Activated CD8-positive, alpha-beta memory T cell treated with anti-CD3 and anti-CD28 coated beads, Interleukin-2, amount 10 ng/mL, durations not matched to agents 7 days and 5 days (primary cell): ENCODE measurements around the gene C12orf75. TPM values are rescaled to one million over a fixed set of nuclear protein-coding genes. Genes with fewer than 3 reads are reported as not detected.

Source experiments
- ATAC-seq: fragments of 150-1000 bp; cut with Tn5 transposase; one replicate; pipeline ENCODE4 v1.10.0; 2021; ENCODE audit warnings: moderate library complexity
- CTCF ChIA-PET: fragments of 350-600 bp; sonication (Branson Sonifier 250); formaldehyde crosslinking; loops from one replicate; lab custom pipeline; 2021; ENCODE audit warnings: antibody characterized with exemption; lab: Charles Lee
- DNase-seq: peaks from one replicate; pipeline ENCODE4 v3.0.0-alpha.2; 2020
- H3K27ac Mint-ChIP-seq: one replicate; pipeline ENCODE4 v1.8.0; 2021; ENCODE audit warnings: mild to moderate bottlenecking, mixed read lengths
- H3K27me3 Mint-ChIP-seq: one replicate; pipeline ENCODE4 v1.8.0; 2021; ENCODE audit warnings: mixed read lengths
- H3K36me3 Mint-ChIP-seq: one replicate; pipeline ENCODE4 v1.8.0; 2021; ENCODE audit warnings: mild to moderate bottlenecking, mixed read lengths
- H3K4me1 Mint-ChIP-seq: one replicate; pipeline ENCODE4 v1.8.0; 2021; ENCODE audit warnings: mixed read lengths
- H3K4me3 Mint-ChIP-seq: one replicate; pipeline ENCODE4 v1.8.0; 2021; ENCODE audit warnings: mild to moderate bottlenecking, moderate library complexity, mixed read lengths
- H3K9me3 Mint-ChIP-seq: one replicate; pipeline ENCODE4 v1.8.0; 2022; ENCODE audit warnings: low read depth, mixed read lengths
- total RNA-seq, 2 experiments: library from RNA; stranded (reverse); gene quantifications; one replicate each; pipeline ENCODE4 v1.2.3, GENCODE V29; 2021

C12orf75 gene
- total RNA-seq, 2 experiments from 2014 or later, result 277 to 318 TPM

DNA sequence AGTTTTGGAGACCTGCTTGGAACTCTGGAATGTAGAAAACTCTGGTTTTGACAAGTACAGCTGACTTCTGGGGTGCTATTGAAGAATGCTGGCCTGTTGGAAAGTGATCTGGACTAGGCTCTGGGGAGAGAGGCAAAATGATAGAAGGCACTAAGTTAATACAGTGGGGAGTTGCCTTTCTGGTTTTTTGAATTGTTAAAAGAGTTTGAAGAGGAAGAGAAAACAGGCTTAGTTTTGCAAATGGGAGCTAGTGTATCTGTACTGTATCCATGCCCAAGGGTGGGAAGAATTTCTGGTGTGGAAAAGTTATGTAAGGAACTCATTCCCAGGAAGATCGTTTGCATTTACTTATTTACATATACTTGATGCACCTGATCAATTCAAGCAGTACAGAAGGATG is 43.8 kb downstream of the C12orf75 start:
- CTCF ChIA-PET, result interaction anchor here (1.5 kb wide), 1 partner anchor 9 kb away, joined by 9 read pairs; no protein-coding TSS in a partner anchor
- H3K36me3 Mint-ChIP-seq, result peaks cover 30% of the 10 kb centered on the region
- H3K4me1 Mint-ChIP-seq, result peaks cover 2% of the 10 kb centered on the region
- H3K27ac Mint-ChIP-seq, result no peak overlapping the region
- no peaks in the 10 kb centered on the region for H3K9me3 Mint-ChIP-seq
- DNase-seq (no peak), ATAC-seq (no peak)
- H3K4me3 Mint-ChIP-seq, result no peak overlapping the region
- H3K27me3 Mint-ChIP-seq, result no peaks in the 10 kb centered on the region

DNA sequence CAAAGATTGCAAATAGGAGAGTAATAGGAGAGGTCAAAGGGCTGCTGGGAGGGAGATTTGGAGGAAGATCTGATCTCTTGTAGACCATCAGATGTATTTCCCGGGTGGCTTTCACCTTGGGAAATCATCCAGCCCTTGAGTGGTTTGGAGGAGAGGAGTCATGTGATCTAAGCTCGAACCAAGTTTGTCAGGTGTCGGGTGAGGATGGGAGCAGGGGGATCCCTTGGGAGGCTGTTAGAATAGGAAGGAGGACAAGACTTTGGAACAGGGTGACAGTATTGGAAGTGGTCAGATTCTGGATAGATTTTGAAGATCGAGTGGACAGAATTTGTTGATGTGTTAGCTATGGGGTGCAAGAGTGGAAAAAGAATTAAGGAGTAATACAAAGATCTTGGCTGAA is 46.6 kb downstream of the C12orf75 start:
- H3K4me3 Mint-ChIP-seq, result no peak overlapping the region
- no peak overlapping the region for H3K27ac Mint-ChIP-seq
- no peak for DNase-seq
- CTCF ChIA-PET, result no interaction called here
- no peaks in the 10 kb centered on the region for H3K4me1 Mint-ChIP-seq
- no peaks in the 10 kb centered on the region for H3K9me3 Mint-ChIP-seq
- peaks cover 13% of the 10 kb centered on the region for H3K36me3 Mint-ChIP-seq
- no peaks in the 10 kb centered on the region for H3K27me3 Mint-ChIP-seq
- no peak for ATAC-seq

DNA sequence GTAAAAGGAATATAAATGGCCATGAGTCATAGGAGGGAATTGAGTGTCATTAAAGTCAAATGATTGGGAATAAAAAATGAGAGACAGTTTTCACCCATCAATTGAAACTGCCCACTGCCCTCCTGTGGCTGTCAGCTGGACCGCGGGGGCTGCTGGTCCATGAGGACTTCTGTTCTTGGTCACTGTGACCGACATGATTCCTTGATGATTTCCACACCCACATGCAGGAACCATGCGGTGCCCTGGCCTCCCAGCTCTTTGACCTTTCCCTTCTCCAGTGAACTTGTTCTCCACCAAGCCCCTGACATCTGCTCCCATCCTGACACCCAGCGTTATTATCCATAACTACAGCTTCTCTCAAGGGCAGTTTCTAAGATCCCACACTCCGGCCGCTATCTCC is 48.4 kb downstream of the C12orf75 start:
- Mint-ChIP-seq H3K9me3 (no peaks in the 10 kb centered on the region), H3K36me3 (peaks cover 3% of the 10 kb centered on the region), H3K4me1 (no peaks in the 10 kb centered on the region), H3K27ac (no peak overlapping the region), H3K27me3 (no peaks in the 10 kb centered on the region), H3K4me3 (no peak overlapping the region)
- CTCF ChIA-PET, result interaction anchor here (1.3 to 1.6 kb wide), 2 partner anchors 47 to 58 kb away, joined by 3 to 4 read pairs; no protein-coding TSS in a partner anchor
- no peak for ATAC-seq
- DNase-seq, result no peak

DNA sequence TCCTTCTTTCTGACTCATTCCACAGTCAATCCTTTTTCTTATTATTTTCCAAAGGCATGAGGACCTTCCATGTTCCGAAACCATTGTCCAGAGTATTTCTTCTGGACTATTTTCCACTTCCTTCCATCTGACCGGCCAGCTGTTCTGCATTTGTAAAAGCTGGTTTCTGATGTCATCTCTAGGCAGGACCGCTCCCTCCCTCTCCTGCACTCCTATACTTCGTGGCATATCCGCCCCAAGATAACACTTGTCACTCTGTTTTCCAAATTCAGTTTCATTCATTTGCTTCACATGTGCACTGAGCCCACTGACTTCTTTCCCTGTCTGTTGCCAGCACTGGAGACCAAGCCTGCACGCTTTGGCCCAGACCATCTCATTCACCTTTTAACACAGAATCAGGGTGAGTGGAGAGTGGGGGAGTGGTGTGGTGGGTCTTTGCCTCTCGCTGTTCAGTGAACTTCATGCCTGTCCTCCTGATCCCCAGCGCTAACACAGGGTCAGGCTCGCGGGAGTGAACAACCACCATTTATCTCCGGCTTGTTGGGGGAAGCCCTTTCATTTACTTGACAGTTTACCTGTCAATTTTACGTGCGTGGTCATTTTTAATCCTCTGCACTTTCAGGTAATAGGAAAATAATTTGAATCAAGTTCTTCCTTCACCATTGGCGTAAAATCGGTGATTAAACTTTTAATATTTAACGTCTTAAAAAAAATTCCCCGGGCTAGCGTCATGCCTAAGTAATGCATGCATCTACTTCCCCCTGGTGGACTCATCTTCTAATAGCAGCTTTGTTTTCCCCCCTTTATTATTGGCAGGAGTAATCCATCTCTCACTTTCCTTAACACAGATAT is 52.5 kb downstream of the C12orf75 start:
- ATAC-seq (peak; percentile 73), DNase-seq (no peak)
- Mint-ChIP-seq H3K4me1 (no peaks in the 10 kb centered on the region), H3K36me3 (no peaks in the 10 kb centered on the region), H3K9me3 (no peaks in the 10 kb centered on the region), H3K4me3 (no peak overlapping the region), H3K27ac (no peak overlapping the region), H3K27me3 (no peaks in the 10 kb centered on the region)
- CTCF ChIA-PET, result interaction anchor here (0.6 to 2.5 kb wide), 16 partner anchors 9 to 207 kb away, joined by 3 to 13 read pairs (median 4); no protein-coding TSS in a partner anchor

DNA sequence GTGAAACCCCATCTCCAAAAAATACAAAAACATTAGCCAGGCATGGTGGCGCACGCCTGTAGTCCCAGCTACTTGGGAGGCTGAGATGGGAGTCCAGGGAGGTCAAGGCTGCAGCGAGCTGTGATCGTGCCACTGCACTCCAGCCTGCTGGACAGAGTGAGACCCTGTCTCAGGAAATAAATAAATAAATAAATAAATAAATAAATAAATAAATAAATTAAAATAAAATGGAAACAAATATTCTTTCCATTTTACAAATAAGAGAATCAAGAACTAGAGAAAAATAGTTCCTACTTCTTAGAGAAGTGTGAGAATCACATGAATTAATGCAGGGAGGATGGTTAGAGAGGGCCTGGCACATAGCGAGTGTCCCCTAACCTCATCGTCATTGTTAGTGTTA is 53.7 kb downstream of the C12orf75 start:
- no peaks in the 10 kb centered on the region for H3K36me3 Mint-ChIP-seq
- DNase-seq (no peak), ATAC-seq (no peak)
- CTCF ChIA-PET, result interaction anchor here (0.7 to 2.5 kb wide), 9 partner anchors 12 to 1291 kb away, joined by 3 to 12 read pairs (median 3); no protein-coding TSS in a partner anchor
- H3K27ac Mint-ChIP-seq, result no peak overlapping the region
- H3K9me3 Mint-ChIP-seq, result no peaks in the 10 kb centered on the region
- no peak overlapping the region for H3K4me3 Mint-ChIP-seq
- no peaks in the 10 kb centered on the region for H3K4me1 Mint-ChIP-seq
- H3K27me3 Mint-ChIP-seq, result no peaks in the 10 kb centered on the region

DNA sequence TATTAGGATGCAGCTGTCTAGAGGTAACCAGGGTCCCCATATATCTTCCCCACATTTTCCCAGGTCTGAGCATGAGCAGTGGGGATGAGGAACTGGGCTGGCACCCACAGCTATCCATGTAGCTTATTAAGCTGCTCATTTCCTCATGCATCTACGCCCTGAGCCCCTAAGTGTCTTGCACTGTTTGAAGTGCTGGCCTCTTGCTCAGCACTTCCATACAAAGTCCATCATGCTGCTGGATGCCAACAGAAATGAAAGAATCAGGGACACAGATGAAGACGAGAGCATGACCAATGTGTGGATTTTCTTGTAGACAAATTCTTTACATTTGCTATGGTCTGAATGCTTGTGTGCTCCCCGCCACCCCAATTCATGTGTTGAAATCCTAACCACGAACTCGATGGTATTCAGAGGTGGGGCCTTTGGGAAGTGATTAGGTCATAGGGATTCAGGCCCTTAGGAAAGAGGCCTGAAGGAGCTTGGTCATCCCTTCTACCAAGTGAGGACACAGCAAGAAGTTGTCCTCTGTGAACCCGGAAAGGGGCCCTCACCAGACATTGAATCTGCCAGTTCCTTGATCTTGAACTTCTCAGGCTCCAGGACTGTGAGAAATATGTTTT is 54.5 kb downstream of the C12orf75 start:
- no peak overlapping the region for H3K27ac Mint-ChIP-seq
- DNase-seq (no peak), ATAC-seq (no peak)
- H3K4me1 Mint-ChIP-seq, result no peaks in the 10 kb centered on the region
- H3K36me3 Mint-ChIP-seq, result no peaks in the 10 kb centered on the region
- H3K9me3 Mint-ChIP-seq, result no peaks in the 10 kb centered on the region
- CTCF ChIA-PET, result interaction anchor here (0.9 to 2.5 kb wide), 3 partner anchors 53 to 65 kb away, joined by 3 to 12 read pairs (median 3); no protein-coding TSS in a partner anchor
- H3K27me3 Mint-ChIP-seq, result no peaks in the 10 kb centered on the region
- no peak overlapping the region for H3K4me3 Mint-ChIP-seq

DNA sequence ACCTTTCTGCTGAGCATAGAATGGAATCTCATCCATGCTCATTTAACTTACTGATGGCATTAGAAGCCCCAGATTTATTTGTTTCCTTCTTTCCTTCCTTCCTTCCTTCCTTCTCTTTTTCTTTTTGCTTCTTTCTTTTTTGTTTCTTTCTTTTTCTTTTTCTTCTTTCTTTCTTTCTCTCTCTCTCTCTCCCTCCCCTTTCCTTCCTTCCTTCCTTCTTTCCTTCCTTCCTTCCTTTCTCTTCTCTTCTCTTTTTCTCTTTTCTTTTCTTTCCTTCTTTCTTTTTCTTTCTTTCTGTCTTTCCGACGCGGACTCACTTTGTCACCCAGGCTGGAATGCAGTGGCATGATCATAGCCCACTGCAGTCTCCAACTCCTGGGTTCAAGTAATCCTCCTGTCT is 55.9 kb downstream of the C12orf75 start:
- CTCF ChIA-PET, result no interaction called here
- H3K27ac Mint-ChIP-seq, result no peak overlapping the region
- H3K9me3 Mint-ChIP-seq, result no peaks in the 10 kb centered on the region

DNA sequence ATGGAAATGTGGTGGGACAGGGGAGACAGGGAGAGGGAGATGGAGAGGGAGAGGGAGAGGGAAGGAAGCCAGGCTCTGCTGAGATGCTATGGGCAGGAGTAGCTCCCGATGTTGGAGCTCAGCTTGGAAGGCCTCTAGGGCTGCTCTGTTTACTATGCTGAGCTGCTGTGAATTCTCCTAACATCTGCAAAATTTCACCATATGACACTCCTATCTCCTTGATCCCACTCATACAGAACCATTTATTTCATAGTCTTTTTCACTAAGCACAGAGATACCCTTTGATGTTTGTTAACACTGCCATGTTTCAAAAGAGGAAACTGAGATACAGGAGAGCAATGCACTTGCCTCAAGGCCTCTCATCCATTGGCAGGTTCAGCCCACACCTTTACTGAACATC is 60.7 kb downstream of the C12orf75 start:
- CTCF ChIA-PET, result no interaction called here

More for the DNA sequence above, 55.9 kb downstream of the C12orf75 start:
- no peak for ATAC-seq
- H3K4me1 Mint-ChIP-seq, result peaks cover 2% of the 10 kb centered on the region
- H3K27me3 Mint-ChIP-seq, result no peaks in the 10 kb centered on the region
- DNase-seq, result no peak
- no peaks in the 10 kb centered on the region for H3K36me3 Mint-ChIP-seq
- H3K4me3 Mint-ChIP-seq, result no peak overlapping the region

DNA sequence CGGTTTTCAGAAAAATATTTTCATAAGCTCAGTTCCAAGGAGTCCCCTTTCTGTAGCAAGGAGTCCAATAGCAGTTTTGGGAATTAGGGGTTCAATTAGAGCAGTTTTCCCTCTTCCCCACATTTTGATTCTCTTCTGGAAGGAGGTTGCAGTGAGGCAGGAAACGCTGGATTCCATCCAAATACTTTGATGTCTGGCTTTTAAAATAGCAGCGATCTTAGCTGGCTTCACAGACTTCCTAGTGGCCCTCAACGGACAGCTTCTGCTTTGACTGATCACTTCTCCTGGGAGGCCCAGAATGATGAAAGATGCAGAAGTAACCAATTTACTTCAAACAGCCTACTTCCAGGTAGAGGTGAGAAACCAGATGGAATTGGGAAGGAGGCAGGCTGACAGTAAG is 63.1 kb downstream of the C12orf75 start:
- H3K4me3 Mint-ChIP-seq, result no peak overlapping the region
- no peak overlapping the region for H3K27ac Mint-ChIP-seq
- H3K27me3 Mint-ChIP-seq, result no peaks in the 10 kb centered on the region
- CTCF ChIA-PET, result no interaction called here
- DNase-seq (no peak), ATAC-seq (no peak)
- H3K4me1 Mint-ChIP-seq, result peaks cover 9% of the 10 kb centered on the region
- peaks cover 20% of the 10 kb centered on the region for H3K36me3 Mint-ChIP-seq
- peaks cover 7% of the 10 kb centered on the region for H3K9me3 Mint-ChIP-seq

More for the DNA sequence above, 60.7 kb downstream of the C12orf75 start:
- DNase-seq (no peak), ATAC-seq (no peak)
- Mint-ChIP-seq H3K9me3 (no peaks in the 10 kb centered on the region), H3K27me3 (no peaks in the 10 kb centered on the region), H3K4me3 (no peak overlapping the region), H3K27ac (no peak overlapping the region), H3K36me3 (peaks cover 1% of the 10 kb centered on the region), H3K4me1 (peaks cover 9% of the 10 kb centered on the region)

DNA sequence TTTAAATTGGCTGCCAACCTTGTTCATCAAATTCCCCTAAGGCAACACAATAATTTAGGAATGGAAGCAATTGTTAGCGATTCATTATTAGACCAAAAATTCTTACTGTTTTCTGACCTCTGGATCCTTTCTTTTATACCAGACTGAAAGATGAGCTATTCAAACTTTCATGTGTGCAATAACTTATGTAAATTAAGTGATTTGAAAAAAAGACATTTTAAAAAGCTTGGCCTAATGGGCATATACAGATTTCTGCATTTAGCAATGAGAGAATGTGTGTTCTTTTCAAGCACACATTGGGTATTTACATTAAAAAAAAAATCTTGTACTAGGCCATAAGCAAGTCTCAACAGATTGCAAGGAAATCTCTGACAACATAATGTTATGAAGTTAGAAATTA is 65.5 kb downstream of the C12orf75 start:
- Mint-ChIP-seq H3K27me3 (no peaks in the 10 kb centered on the region), H3K36me3 (peaks cover 38% of the 10 kb centered on the region), H3K4me3 (no peak overlapping the region), H3K9me3 (peaks cover 14% of the 10 kb centered on the region), H3K4me1 (peaks cover 9% of the 10 kb centered on the region), H3K27ac (no peak overlapping the region)
- no peak for ATAC-seq
- CTCF ChIA-PET, result no interaction called here
- DNase-seq, result no peak

DNA sequence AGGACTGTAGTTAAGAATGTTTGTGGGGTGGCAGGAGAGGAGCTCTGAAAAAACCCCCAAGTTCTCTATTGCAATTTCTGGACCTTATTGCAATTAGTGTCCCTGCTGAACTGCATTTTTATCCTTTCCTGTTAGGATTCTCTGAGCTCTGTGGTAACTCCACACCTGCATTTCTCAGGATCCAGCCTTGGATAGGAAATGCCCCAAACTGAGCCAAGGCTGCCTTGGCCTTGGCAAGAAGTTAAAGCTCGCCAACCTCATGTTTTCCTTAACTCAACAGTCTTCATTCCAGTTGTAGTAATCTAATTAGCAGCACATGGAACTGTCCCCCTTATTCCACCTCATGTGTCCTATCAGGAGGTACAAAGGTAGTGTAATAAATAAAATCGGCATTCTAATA is 66.5 kb downstream of the C12orf75 start:
- Mint-ChIP-seq H3K9me3 (peaks cover 14% of the 10 kb centered on the region), H3K27me3 (no peaks in the 10 kb centered on the region), H3K4me1 (peaks cover 2% of the 10 kb centered on the region), H3K27ac (no peak overlapping the region), H3K36me3 (peaks cover 38% of the 10 kb centered on the region), H3K4me3 (no peak overlapping the region)
- CTCF ChIA-PET, result interaction anchor here (1.3 kb wide), 1 partner anchor 14 kb away, joined by 3 read pairs; no protein-coding TSS in a partner anchor
- no peak for DNase-seq
- ATAC-seq, result no peak

DNA sequence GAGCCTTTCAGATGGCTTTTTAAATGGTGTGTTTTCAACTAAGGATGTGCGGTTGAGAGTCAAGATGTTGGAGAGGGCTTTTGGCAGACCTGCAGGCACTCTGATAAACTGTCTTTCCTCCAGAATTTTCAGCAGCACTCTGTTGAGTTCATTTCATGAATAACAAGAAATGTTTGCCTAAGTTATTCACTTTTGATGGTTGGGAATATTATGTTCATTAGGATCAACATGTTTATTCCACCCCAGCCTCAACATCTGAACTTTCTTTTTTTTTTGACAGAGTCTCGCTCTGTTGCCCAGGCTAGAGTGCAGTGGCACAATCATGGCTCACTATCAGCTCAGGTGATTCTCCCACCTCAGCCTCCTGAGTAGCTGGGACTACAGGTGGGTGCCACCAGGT is 68.4 kb downstream of the C12orf75 start:
- no peak for ATAC-seq
- Mint-ChIP-seq H3K27me3 (no peaks in the 10 kb centered on the region), H3K4me1 (no peaks in the 10 kb centered on the region), H3K36me3 (peaks cover 46% of the 10 kb centered on the region), H3K27ac (no peak overlapping the region), H3K9me3 (peaks cover 18% of the 10 kb centered on the region), H3K4me3 (no peak overlapping the region)
- CTCF ChIA-PET, result no interaction called here
- DNase-seq, result no peak

DNA sequence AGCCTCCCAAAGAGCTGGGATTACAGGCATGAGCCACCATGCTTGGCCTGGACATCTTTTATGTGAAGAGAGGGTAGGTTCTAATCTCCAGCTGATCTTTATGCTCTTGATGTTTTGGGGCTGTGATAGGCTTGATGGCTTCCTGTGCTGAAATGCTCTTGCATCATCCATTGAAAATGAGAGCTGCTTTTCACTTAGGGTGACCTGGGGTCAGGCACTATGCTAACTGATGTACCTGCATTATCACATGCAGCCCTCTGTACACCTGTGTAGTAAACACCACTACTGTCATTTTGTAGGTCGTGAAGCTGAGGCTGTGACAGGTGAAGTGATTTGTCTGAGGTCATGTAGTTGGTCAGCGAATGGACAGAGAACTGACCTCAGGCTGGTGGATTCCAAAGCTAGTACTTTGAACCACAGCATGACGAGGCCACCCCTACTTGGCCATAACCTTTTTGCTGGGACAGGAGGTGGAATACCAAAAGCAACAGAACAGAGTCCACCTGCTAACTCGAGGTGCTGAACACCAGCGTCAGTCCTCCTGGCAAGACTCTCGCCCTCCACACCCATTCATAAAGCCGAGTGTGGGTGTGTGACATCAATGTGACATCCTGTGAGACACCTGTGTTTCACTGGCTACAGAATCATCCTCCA is 69.1 kb downstream of the C12orf75 start:
- no peaks in the 10 kb centered on the region for H3K4me1 Mint-ChIP-seq
- DNase-seq, result no peak
- H3K4me3 Mint-ChIP-seq, result no peak overlapping the region
- CTCF ChIA-PET, result no interaction called here
- H3K27ac Mint-ChIP-seq, result no peak overlapping the region
- H3K27me3 Mint-ChIP-seq, result no peaks in the 10 kb centered on the region
- H3K9me3 Mint-ChIP-seq, result peaks cover 20% of the 10 kb centered on the region
- no peak for ATAC-seq
- peaks cover 51% of the 10 kb centered on the region for H3K36me3 Mint-ChIP-seq
